Stimulated activated CD8-positive, alpha-beta memory T cell treated with anti-CD3 and anti-CD28 coated beads, Interleukin-7, amount 100 ng/mL, for 1 hour (primary cell): Measurements from ENCODE around the gene AIMP2.
"Not testable (repeated sequence)": the region's sequence is repeated elsewhere in the genome, so short reads cannot be mapped to it uniquely, and the experiment has no call there.

Source experiments
- DNase-seq, 2 donors: peaks; one replicate each; pipeline ENCODE4 v3.0.0-alpha.2; 2020; ENCODE audit warnings: low read depth in 2 of 2

AIMP2 gene

DNA sequence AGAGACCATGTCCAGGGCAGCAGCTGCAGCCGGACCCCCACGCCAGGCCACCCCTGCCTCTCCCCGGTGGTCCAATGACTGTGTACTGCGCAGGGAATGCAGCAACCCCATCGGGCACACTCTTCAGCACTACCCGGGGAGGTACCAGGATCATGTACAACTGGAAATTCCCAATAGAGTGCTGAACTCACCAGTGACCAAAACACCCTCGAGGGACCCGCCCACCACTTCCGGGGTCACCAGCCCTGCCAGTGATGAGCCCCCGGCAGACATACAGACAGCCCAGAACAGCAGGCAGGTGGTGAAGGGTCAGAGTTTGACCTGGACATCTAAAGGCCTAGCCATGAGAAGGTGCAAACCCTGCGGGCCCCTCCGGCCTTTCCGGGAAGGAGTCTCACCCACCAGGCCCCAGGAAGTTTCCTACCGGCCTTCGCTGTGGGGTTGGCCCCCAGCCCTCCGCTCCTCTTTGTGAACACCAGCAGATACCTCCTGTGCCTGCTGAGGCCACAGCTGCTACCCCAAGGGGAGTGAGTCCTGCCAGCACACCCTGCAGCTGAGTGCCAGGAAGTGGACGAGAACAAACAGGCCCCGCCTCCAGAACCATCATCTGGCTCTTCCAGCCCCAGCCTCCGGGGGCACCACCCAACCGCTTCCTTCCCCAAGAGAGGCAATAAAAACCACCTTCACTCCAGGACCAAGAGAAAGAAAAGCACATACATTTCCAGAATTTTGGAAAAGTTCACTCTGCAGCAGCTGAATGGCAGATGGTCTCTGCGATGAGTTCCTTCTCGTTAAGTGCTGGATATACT lies 17.1 kb downstream of the AIMP2 start:
- peak; percentile 35 to 36 for DNase-seq

DNA sequence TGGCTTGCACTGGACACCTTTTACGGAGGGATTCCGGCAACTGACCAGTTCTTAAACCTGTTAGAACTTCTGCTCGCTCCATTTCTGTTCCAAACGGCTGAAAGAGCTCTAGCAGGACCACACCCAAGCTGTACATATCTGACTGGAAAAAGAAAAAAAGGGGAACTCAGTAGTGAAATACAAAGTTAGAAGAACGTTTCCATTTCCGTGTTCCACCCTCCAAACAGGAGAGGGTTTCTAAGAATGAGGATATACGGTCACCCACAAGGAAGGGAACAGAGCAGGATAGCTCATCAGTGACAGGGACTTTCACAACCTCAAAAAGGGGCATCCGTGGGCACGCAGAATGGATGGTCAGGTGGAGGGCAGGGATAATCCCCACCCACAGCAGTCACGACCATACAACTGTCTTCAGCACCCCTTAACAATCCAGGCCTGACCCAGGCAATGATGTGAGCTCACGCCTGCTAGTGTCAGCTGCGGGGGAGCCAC lies 17.8 kb downstream of the AIMP2 start:
- DNase-seq, result no peak

DNA sequence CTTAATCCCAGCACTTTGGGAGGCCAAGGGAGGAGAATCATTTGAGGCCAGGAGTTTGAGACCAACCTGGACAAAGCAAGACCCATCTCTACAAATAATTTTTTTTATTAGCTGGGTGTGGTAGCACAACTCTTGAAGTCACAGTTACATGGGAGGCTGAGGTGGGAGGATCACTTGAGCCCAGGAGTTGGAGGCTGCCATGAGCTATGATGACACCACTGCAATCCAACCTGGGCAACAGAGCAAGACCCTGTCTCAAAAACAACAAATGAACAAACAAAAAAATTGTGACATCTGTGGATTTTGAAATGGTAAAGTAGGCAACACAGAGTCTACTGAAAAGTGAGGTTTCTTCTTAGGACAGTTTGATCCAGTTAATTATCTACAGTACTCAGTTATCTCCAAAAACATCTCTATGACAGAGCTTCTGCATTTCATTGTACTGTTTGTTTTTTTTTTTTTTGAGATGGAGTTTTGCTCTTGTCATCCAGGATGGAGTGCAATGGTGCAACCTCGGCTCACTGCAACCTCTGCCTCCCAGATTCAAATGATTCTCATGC lies 18.8 kb downstream of the AIMP2 start:
- no peak for DNase-seq

DNA sequence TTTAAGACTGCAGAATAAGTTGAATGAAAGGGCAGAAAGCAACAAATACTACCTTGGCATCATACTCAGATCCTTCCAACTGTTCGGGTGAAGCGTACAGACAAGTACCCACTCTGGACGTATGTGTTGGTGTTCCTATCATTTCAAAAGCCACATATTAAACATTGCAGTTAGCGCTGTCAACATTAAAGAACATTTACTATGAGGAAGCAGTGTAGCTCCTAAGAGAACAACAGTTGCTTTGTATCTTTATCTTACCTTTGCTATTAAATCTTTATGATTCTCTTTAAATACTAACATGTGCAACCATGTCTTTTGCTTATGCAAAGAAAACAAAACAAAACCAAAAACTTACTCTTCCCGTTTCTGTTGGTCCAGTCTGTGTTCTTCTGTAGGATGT lies 19.5 kb downstream of the AIMP2 start:
- no peak for DNase-seq

DNA sequence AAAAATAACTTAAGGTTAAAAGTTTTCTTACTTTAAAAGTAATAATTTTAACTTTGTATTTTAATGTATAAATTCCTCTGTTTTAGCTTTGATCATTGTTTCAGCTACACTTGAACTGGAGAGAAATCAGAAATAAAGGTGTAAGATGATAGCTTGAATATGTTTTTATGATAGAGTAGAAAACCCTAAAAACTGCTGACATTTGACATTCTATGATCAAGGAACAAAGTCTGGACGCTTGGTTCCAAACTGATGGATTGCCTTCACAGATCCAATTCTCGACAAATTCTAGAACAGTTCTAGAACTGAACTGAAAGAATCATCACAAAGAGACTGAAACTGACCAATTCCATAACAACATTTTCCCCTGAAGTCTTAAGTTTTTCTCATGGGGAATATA lies 21.9 kb downstream of the AIMP2 start, which contains the start of gene ANKRD61:
Gene ANKRD61 (plus strand): TSS at position 389 of the 400 bp plus-strand sequence. CDS start 0 bp downstream, at position 389.
- no peak for DNase-seq

DNA sequence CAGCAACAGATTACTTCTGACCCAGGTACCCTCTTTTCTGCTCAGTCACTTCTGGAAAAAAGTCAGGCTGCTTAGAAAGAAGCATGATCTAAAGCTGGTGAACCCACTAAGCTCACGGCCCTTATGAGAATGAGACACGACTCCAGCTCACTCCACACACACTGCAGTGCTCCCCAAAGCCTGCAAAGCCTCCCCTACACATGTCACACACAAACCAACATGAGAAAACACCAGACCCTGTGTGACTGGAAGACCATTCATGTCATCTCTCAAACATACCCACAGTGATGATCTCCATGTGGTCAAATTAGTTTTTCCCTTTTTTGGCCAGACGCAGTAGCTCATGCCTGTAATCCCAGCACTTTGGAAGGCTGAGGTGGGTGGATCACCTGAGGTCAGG lies 22.5 kb downstream of the AIMP2 start:
- no peak for DNase-seq

DNA sequence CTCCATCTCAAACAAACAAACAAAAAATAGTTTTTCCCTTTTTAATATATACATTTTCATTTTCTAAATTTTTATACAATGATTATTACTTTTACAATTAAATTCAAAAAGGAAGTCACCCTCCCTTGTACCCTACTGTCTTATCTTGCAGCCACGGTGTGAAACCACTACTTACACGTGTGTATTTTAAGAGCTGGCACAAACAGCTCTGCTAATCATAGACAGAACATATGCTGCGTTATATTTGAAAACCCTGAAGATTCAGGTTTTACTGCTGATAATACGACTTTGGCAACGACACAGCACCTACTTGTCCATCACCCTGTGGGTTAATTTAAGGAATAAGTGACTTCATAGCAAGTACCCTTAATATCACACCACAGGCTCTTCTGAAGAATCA lies 23.1 kb downstream of the AIMP2 start:
- DNase-seq, result no peak

DNA sequence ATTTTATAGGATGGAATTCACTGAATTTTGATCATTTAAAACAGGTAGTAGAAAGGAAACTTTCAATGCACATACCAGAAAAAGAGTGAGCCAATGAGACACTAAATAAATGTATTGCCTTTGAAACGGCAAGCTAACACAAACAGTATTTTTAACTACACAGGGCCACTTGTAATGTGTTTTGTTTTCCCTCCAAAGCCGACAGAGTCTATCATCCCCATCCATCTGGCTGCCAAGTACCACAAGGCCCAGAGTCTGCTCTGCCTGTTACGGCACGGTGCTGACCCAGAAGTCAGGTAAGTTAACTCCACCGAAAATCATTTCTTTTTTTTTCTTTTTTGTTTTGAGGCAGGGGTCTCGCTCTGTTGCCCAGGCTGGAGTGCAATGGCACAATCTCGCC lies 23.6 kb downstream of the AIMP2 start:
- no peak for DNase-seq

DNA sequence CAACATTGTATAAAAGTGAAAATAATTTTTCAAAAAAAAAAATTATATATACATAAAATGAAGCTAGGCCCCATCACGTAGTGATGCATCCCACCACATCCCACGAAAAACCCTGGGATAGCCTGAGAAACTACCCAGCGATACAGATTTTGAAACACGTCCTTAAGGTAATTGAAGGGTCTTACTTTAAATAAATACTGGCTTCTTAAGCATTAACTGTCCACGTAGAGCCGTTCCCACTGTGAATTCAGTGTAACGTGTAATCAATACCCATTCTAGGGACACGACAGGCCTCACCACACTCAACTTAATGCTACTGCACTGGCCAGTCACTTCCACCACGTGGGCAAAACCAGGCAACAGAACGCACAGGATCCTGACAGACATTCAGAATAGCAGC lies 26.1 kb downstream of the AIMP2 start:
- no peak for DNase-seq

DNA sequence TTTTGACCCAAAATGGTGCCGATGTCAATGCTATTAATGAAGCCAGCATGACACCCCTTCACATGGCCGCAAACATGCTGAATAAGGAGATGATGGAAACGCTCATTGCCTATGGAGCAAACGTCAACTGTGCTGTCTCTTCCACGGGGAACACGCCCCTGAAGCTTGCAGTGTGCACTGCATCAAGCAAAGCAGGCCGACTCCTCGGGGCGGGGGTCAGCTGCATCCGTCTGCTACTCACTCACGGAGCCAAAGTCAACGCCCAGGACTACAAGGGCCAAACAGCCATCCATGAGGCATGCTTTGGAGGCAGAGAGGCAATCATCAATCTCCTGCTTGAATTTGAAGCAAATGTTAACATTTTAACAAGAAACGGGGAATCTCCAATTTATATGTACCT lies 26.6 kb downstream of the AIMP2 start:
- DNase-seq, result no peak

DNA sequence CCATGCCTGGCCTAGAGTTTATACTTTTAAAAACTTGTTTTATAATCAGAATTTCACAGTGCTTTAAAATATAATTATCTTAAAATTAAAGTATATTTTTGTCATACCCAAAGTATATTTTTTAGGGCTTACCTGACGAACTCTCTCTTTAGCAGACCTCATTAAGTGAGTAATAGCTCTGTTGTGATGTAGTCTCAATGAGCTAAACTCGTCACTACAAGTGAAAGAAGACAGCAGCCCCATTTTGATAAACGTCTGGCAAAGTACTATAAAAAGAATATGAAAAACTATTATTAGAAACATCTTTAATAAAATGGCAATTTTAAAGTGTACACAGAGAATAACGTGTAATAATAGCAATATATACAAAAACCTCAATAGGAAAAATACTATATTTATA lies 40.7 kb downstream of the AIMP2 start:
- no peak for DNase-seq

DNA sequence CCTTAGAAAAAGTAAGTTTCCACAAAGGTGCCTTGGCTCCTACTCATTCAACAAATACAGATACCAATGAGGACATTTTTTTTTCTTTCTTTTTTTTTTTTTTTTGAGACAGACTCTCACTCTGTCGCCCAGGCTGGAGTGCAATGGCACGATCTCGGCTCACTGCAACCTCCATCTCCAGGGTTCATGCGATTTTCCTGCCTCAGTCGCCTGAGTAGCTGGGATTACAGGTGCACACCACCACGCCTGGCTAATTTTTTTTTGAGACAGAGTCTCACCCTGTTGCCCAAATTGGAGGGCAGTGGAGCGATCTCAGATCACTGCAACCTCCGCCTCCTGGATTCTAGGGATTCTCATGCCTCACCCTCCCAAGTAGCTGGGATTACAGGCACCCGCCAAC lies 42.1 kb downstream of the AIMP2 start:
- not testable (repeated sequence) for DNase-seq

DNA sequence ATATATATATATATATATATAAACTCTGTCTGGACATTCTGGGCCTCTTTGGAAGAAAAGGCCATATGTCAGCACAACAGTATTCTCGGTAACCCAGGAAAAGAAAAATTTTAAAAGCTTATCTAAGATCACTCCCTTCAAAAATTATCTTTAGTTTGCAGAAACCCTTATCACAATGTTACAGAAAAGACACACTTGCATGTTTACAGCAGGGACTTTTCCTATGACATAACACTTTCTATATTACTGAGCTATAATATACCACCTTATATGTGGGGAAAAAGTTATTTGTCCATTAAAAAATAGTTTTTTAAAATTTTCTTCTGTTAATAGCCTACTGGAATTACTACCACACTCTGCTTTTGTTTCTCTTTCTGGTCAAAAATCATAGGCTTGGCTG lies 47.5 kb downstream of the AIMP2 start:
- no peak for DNase-seq

DNA sequence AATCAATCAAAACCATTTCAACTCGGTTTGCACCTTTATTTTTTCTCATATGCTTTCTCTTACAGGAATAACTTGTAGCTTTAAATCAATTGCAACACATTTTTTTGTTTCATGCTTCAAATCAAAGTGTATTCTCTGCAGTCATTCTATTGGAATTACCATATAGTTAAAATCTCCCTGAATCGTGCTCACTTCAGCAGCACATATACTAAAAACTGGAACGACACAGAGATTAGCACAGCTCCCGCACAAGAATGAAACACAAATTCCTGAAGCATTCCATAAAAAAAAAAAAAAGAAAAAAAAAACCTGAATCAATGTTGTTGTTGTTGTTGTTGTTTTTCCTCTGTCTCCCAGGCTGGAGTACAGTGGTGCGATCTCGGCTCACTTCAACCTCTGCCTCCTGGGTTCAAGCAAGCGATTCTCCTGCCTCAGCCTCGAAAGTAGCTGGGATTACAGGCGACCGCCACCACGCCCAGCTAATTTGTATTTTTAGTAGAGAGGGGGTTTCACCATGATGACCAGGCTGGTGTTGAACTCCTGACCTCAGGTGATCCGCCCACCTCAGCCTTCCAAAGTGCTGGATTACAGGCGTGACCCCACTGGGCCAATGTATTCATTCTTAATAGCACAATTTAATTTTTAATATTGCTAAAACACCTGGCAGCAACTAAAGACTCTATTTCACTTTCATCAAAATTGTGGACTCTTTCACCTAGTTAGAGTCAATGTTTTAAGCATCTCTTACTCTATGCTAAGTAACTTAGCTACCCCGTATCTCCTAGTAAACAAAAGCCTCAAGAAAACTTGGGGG lies 48.5 kb downstream of the AIMP2 start:
- DNase-seq, result no peak

DNA sequence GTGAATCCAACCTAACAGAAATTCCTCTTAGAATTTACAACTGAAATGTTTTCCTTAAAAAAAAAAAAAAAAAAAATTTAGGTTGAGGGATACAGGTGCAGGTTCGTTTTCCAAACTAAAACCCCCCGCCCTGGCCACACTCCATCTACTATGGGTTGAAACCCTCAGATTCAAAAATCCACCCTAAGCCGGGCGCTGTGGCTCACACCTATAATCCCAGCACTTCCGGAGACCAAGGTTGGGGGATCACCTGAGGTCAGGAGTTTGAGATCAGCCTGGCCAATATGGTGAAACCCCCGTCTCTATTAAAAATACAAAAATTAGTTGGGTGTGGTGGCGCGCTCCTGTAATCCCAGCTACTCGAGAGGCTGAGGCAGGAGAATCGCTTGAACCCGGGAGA lies 50.9 kb downstream of the AIMP2 start:
- DNase-seq, result not testable (repeated sequence)

DNA sequence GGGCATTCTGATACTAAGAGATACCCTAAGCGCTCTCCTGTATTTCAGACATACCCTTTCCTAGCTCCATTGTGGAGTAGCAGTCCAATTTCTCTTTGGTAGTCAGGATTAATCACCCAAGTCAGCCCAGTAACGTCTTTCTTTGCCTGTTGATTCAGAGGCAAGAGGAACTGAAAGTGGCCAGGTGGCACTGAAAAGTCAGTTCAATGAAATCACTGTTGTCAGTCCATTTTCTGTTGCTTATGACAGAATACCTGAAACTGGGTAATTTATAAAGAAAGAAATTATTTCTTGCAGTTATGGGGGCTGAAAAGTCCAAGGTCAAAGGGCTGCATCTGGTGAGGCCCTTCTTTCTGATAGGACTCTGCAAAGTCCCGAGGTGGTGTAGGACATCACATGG lies 62.3 kb downstream of the AIMP2 start:
- no peak for DNase-seq
